HUES48 (cell line): ENCODE measurements around the gene PRXL2A.
A peak's percentile ranks its signal among the peaks of the same experiment; 100 is the strongest.
"Not testable (repeated sequence)": the region's sequence is repeated elsewhere in the genome, so short reads cannot be mapped to it uniquely, and the experiment has no call there.

Experiments used
- H3K27ac ChIP-seq: one replicate; pipeline ENCODE4 v1.7.0; 2013; ENCODE audit warnings: low read depth, low read length, inconsistent platforms
- H3K27me3 ChIP-seq: 2 replicates; pipeline ENCODE4 v1.6.1; 2013; ENCODE audit warnings: mild to moderate bottlenecking, low read length; ENCODE audit not compliant: control insufficient read depth, insufficient read depth
- H3K36me3 ChIP-seq: 2 replicates; pipeline ENCODE4 v1.6.1; 2013; ENCODE audit warnings: low read length; ENCODE audit not compliant: control insufficient read depth, insufficient read depth
- H3K4me1 ChIP-seq: 2 replicates; pipeline ENCODE4 v1.6.1; 2013; ENCODE audit warnings: mild to moderate bottlenecking, low read length; ENCODE audit not compliant: control insufficient read depth, insufficient read depth
- H3K4me3 ChIP-seq: 2 replicates; pipeline ENCODE4 v1.5.1; 2013; ENCODE audit warnings: mild to moderate bottlenecking, low read depth, low read length
- H3K9ac ChIP-seq: 2 replicates; pipeline ENCODE4 v1.6.1; 2013; ENCODE audit warnings: mild to moderate bottlenecking, low read depth, low read length, moderate library complexity
- H3K9me3 ChIP-seq: 2 replicates; pipeline ENCODE4 v1.6.1; 2013; ENCODE audit warnings: low read length; ENCODE audit not compliant: control insufficient read depth, insufficient read depth

Gene PRXL2A

GRCh38 chr10:80477813-80478212, 69.5 kb downstream of the PRXL2A start:
- Histone ChIP-seq H3K9me3 (no peaks in the 10 kb centered on the region), H3K4me1 (peaks cover 23% of the 10 kb centered on the region), H3K9ac (no peak overlapping the region), H3K36me3 (no peaks in the 10 kb centered on the region), H3K27me3 (no peaks in the 10 kb centered on the region), H3K4me3 (no peak overlapping the region), H3K27ac (peak overlapping the region; percentile 75)

GRCh38 chr10:80480373-80480772, 72.0 kb downstream of the PRXL2A start:
- not testable (repeated sequence) for H3K9me3 ChIP-seq

GRCh38 chr10:80480852-80481251, 72.5 kb downstream of the PRXL2A start:
- Histone ChIP-seq H3K9ac (no peak overlapping the region), H3K27me3 (no peaks in the 10 kb centered on the region), H3K4me1 (peaks cover 13% of the 10 kb centered on the region), H3K27ac (no peak overlapping the region), H3K9me3 (no peaks in the 10 kb centered on the region), H3K36me3 (no peaks in the 10 kb centered on the region), H3K4me3 (no peak overlapping the region)

More at GRCh38 chr10:80480373-80480772, 72.0 kb downstream of the PRXL2A start:
- H3K4me3 ChIP-seq, H3K9ac ChIP-seq, H3K27ac ChIP-seq, H3K36me3 ChIP-seq, H3K27me3 ChIP-seq: not testable (repeated sequence)
- peaks cover 12% of the 10 kb centered on the region for H3K4me1 ChIP-seq

GRCh38 chr10:80484243-80484642, 75.9 kb downstream of the PRXL2A start:
- Histone ChIP-seq H3K4me3 (no peak overlapping the region), H3K36me3 (0 out of 2 replicates have a peak, but pooled peaks cover 3% of the 10 kb centered on the region), H3K4me1 (peaks cover 25% of the 10 kb centered on the region), H3K27me3 (no peaks in the 10 kb centered on the region), H3K27ac (no peak overlapping the region), H3K9me3 (no peaks in the 10 kb centered on the region), H3K9ac (no peak overlapping the region)

- no peak overlapping the region for H3K9ac ChIP-seq
- no peaks in the 10 kb centered on the region for H3K9me3 ChIP-seq
- peaks cover 7% of the 10 kb centered on the region; the same call in 1 of the 2 replicates for H3K36me3 ChIP-seq
- no peaks in the 10 kb centered on the region for H3K27me3 ChIP-seq
- H3K4me1 ChIP-seq = peaks cover 25% of the 10 kb centered on the region
- H3K4me3 ChIP-seq = no peak overlapping the region
- H3K27ac ChIP-seq = no peak overlapping the region
Measured at GRCh38 chr10:80484676-80485075, 76.3 kb downstream of the PRXL2A start.

GRCh38 chr10:80485076-80485945, 77.0 kb downstream of the PRXL2A start:
- H3K27ac ChIP-seq = no peak overlapping the region
- peaks cover 25% of the 10 kb centered on the region for H3K4me1 ChIP-seq

GRCh38 chr10:80485946-80486764, 77.8 kb downstream of the PRXL2A start:
- H3K9ac ChIP-seq = no peak overlapping the region
- peaks cover 21% of the 10 kb centered on the region; the same call in 1 of the 2 replicates for H3K36me3 ChIP-seq
- H3K27me3 ChIP-seq = no peaks in the 10 kb centered on the region
- H3K9me3 ChIP-seq = no peaks in the 10 kb centered on the region
- H3K4me3 ChIP-seq = no peak overlapping the region
- peaks cover 25% of the 10 kb centered on the region for H3K4me1 ChIP-seq
- H3K27ac ChIP-seq = no peak overlapping the region

More at GRCh38 chr10:80485076-80485945, 77.0 kb downstream of the PRXL2A start:
- peaks cover 14% of the 10 kb centered on the region; the same call in 1 of the 2 replicates for H3K36me3 ChIP-seq
- no peaks in the 10 kb centered on the region for H3K27me3 ChIP-seq
- no peak overlapping the region for H3K4me3 ChIP-seq
- no peaks in the 10 kb centered on the region for H3K9me3 ChIP-seq
- H3K9ac ChIP-seq = no peak overlapping the region
